GM12864 (cell line): ENCODE measurements around the gene FLNC.

Experiments
- DNase-seq: peaks from one replicate; pipeline ENCODE4 v3.0.0-alpha.2; 2011; ENCODE audit warnings: low read depth
- H3K4me3 ChIP-seq: 2 replicates; pipeline ENCODE4 v1.5.1; 2011; ENCODE audit warnings: mild to moderate bottlenecking, low read depth, low read length, control low read depth
- TF ChIP-seq, protein P1 (sequence below): IDR thresholded peaks from 2 replicates; pipeline ENCODE4 v1.5.1; 2011; ENCODE audit warnings: low read depth, mild to moderate bottlenecking, moderate library complexity, low read length, control low read depth, inconsistent platforms; ENCODE audit errors: missing control alignments

The FLNC gene

DNA sequence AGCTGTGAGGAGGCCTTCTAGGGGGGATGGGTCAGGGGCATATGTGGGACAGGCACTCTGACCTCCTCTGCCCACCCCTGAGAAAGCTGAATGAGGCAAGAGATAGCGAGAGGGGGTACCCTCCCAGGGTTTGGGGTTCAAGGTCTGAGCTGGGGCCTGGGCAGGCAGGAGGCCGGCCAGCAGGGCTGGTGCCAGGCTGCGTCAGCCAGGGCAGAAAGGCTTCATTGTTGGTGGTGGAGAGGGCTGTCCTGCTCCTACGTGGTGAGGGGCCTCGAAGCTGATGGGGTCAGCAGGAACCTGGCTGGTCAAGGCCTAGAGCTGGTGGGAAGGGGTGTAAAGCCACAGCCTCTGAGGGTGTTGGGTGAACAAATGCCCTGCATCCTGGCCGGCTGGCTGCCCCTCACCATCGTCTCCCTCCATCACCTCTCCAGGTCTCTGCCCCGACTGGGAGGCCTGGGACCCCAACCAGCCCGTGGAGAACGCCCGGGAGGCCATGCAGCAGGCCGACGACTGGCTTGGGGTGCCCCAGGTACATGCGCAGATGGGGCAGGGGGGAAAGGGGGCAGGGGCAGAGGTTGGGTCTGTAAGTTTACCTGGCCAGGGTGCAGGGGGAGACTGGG is 6.6 kb downstream of the FLNC start:
- H3K4me3 ChIP-seq = no peak overlapping the region
- TF ChIP-seq, protein P1, sequence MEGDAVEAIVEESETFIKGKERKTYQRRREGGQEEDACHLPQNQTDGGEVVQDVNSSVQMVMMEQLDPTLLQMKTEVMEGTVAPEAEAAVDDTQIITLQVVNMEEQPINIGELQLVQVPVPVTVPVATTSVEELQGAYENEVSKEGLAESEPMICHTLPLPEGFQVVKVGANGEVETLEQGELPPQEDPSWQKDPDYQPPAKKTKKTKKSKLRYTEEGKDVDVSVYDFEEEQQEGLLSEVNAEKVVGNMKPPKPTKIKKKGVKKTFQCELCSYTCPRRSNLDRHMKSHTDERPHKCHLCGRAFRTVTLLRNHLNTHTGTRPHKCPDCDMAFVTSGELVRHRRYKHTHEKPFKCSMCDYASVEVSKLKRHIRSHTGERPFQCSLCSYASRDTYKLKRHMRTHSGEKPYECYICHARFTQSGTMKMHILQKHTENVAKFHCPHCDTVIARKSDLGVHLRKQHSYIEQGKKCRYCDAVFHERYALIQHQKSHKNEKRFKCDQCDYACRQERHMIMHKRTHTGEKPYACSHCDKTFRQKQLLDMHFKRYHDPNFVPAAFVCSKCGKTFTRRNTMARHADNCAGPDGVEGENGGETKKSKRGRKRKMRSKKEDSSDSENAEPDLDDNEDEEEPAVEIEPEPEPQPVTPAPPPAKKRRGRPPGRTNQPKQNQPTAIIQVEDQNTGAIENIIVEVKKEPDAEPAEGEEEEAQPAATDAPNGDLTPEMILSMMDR = no peak
- DNase-seq = no peak

DNA sequence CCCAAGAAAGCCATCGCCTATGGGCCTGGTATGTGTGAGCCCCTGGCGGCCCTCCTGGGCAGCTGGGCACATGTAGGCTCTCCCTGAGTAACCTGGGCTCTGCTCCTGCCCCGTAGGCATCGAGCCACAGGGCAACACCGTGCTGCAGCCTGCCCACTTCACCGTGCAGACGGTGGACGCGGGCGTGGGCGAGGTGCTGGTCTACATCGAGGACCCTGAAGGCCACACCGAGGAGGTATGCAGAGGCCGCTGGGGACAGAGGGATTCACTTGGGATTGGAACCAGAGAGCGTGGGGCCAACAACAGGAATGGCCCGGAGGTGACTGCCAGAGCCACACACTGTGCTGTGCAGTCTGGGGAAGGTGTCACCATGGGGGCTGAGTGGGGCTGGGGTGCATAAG is 7.3 kb downstream of the FLNC start:
- no peak overlapping the region for H3K4me3 ChIP-seq
- DNase-seq = no peak
- TF ChIP-seq, protein P1 = no peak

DNA sequence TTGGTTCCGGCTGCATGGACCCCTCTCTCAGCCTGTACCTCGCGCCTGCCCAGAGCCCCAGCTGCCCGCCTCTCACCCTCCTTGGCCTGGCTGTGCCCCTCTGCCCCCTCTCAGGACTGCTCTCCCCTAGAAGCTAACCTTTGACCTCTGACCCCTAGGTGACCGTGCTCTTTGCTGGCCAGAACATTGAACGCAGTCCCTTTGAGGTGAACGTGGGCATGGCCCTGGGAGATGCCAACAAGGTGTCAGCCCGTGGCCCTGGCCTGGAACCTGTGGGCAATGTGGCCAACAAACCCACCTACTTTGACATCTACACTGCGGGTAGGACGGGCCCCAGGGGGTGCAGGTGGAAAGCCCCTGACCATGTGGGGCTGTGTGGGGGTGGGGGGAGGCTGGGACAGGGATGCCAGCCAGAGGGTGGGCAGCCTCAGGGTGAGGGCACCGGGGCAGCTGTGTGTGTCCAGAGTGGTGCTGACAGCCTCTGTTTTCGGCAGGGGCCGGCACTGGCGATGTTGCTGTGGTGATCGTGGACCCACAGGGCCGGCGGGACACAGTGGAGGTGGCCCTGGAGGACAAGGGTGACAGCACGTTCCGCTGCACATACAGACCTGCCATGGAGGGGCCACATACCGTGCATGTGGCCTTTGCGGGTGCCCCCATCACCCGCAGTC is 8.0 kb downstream of the FLNC start:
- TF ChIP-seq, protein P1 = no peak
- DNase-seq = no peak
- no peak overlapping the region for H3K4me3 ChIP-seq

DNA sequence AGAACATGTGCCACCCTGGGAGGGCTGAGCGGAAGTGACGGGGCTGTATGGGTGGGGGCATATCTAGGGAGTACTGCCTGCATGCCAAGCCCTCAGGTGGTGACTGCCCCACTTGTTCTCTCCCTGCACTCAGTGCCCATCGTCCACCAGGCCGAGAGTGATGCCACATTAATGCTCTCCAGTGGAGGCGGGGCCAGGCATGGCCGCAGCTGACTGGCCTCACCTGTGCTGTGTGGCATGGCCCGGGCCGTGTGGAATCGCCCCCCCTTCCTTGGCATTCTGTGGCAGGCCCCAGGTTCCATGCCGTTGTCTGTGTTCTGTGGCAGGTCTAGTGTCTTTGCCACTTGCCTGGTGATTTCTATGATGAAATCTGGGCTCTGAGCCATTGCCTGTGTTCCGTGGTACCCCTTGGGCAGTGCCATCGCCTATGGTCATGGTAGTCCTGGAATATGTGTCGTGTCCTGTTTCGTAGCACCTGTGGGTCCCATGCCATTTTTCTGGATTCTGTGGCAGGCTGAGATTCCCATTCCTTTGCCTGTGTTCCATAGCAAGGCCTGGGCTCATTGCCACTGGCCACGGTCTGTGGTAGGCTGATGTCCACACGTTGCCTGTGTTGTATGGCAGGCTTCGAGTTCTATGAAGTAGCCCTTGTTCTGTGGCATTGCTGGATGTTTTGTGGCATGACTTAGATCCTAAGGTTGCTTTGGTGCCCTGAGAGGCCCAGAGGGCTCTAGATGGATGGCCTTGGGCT is 8.9 kb downstream of the FLNC start:
- no peak overlapping the region for H3K4me3 ChIP-seq
- TF ChIP-seq, protein P1 = no peak
- DNase-seq = no peak

DNA sequence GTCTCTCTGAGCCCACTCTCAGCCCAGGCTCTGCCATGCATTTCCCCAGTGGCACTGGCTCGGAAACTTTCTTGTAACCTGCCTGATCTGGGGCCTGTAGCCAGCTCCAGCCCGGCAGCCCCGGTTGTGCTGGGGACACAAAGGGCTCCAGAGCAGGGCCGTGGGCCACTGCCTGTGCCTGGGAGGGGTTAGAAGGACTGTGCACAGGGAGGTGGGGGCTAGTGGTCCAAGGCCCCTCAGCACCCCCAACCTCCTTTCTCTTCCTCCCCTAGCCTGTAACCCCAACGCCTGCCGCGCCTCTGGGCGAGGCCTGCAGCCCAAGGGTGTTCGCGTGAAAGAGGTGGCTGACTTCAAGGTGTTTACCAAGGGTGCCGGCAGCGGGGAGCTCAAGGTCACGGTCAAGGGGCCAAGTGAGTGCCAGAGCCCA is 9.6 kb downstream of the FLNC start:
- no peak overlapping the region for H3K4me3 ChIP-seq
- TF ChIP-seq, protein P1 = no peak
- DNase-seq = no peak

DNA sequence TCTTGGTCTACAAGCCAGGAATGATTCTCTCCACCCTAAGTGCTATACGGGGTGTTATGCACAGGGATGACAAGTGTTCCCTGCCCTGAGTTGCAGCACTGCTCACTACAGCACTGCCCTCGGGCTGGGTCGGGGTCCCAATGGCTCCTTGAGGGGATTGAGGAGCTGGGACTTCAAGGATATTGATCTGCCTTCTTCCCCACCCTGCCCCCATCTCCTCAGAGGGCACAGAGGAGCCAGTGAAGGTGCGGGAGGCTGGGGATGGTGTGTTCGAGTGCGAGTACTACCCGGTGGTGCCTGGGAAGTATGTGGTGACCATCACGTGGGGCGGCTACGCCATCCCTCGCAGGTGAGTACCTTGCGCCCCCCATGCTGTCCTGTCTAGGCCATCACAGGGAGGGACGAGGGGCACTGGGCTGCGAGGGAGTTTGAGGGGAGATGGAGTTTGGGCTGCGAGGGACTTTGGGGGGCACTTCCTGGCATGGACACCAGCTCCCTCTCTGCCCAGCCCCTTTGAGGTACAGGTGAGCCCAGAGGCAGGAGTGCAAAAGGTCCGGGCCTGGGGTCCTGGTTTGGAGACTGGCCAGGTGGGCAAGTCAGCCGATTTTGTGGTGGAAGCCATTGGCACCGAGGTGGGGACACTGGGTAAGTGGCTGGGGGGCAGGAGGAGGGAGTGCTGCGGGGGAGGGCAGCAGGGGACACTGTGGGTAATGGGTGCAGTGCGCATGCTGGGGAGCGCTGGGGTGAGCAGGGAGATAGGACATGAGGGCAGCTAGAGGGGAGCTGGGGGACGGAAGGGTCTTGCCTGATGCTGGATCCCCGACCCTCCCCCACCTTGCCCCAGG is 10.3 kb downstream of the FLNC start:
- TF ChIP-seq, protein P1 = no peak
- no peak overlapping the region for H3K4me3 ChIP-seq
- DNase-seq = no peak
